ENCODE results near the gene NUBPL.
"Not testable (repeated sequence)": the region's sequence is repeated elsewhere in the genome, so short reads cannot be mapped to it uniquely, and the experiment has no call there.

NUBPL gene

DNA sequence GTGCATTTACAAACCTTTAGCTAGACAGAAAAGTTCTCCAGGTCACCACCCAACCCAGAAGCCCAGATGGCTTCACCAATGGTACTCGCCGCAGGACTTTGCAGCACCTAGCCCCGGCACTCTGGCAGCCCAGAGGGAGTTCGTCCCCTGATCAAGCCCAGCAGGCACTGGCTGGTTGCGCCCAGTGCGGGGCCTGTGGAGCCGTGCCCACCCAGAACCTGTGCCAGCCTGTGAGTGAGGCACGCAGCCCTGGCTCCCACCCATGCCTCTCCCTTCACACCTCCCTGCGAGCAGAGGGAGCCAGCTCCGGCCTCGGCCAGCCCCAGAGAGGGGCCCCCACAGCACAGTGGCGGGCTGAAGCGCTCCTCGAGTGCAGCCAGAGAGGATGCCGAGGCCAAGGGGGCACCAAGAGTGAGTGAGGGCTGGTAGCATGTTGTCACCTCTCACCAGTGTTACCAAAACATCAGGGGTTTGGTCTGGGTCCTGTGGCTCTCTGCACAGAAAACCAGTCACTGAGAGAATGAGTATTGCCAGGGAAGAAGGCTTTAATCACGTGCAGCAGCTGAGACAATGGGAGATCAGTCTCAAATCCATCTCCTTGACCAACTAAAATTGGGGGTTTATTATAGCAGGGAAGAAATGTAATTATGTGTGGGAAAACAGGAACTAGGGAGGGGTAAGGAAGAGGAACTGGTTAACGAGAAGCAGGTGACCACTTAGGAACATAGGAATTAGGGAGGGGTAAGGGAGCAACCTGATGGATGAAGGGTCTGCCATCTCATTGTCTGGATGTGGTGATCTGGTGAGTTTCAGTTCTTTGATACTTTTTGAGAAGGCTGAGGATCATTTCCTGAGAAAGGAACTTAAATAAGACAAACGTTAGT is 151.3 kb downstream of the NUBPL start:
- Histone ChIP-seq H3K9ac (ENCODE audit: low read depth, low read length) (no peak overlapping the region), H3K27me3 (ENCODE audit: control insufficient read depth, insufficient read depth, low read length) (no peaks in the 10 kb centered on the region), H3K4me1 (ENCODE audit: control insufficient read depth, insufficient read depth, low read length) (no peaks in the 10 kb centered on the region), H3K9me3 (ENCODE audit: control insufficient read depth, insufficient read depth, low read length) (no peaks in the 10 kb centered on the region), H3K4me3 (ENCODE audit: low read depth, low read length) (no peak overlapping the region), H3K36me3 (ENCODE audit: control insufficient read depth, insufficient read depth, low read length) (no peaks in the 10 kb centered on the region)

DNA sequence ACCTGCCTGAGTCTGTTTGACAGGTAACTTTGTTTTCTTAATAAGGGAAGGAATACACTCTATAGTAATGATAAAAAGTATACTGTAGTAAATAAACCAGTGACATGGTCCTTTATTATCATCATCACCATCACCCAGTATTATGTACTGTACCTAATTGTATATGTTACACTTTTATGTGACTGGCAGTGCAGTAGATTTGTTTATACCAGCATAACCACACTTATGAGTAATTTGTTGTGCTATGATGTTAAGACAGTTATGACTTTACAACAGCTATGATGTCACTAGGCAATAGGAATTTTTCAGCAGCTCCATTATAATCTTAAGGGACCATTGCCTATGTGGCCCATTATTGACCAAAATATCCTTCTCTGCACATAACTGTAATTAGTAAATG is 155.0 kb downstream of the NUBPL start:
- Histone ChIP-seq H3K9me3 (ENCODE audit: control insufficient read depth, insufficient read depth, low read length) (no peaks in the 10 kb centered on the region), H3K36me3 (ENCODE audit: control insufficient read depth, insufficient read depth, low read length) (no peaks in the 10 kb centered on the region), H3K4me3 (ENCODE audit: low read depth, low read length) (no peak overlapping the region), H3K9ac (ENCODE audit: low read depth, low read length) (no peak overlapping the region), H3K27me3 (ENCODE audit: control insufficient read depth, insufficient read depth, low read length) (no peaks in the 10 kb centered on the region), H3K4me1 (ENCODE audit: control insufficient read depth, insufficient read depth, low read length) (no peaks in the 10 kb centered on the region)

DNA sequence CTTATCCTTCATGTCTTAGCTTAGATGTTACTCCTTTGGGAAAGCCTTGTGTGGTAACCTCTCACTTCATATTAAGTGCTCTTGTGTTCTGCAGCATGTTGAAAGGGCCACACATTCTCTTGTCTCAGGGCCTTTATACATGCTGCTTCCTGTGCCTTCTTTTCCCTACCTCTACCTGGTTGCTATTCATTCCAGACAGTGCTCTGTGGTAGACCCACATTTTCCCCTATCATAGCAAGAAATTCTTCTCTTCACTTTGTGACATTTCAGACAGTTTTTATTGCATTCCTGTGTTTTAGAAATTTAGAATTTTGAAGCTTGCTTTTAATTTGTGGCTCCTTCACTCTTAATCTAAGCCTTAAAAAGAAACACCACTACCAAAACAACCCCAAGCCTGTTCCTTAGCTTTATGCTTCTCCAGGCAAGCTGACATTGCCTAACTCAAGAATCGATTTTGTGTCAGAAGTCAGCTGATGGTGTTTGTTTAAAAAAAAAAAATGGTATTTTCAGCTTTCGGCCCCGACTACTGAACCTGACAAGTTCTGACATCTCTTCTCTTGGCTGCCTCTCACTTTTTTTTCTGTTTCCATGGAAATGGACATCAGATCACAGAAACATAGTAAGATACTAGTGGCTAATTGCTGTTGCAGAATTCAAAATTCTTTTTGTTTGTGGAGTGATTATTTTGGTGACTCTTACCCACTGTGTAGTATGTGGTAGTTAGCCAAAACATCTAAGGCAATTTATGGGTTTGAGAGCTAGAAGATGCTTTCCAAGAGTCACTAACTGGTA is 156.3 kb downstream of the NUBPL start:
- Histone ChIP-seq H3K27me3 (ENCODE audit: control insufficient read depth, insufficient read depth, low read length) (no peaks in the 10 kb centered on the region), H3K4me1 (ENCODE audit: control insufficient read depth, insufficient read depth, low read length) (no peaks in the 10 kb centered on the region), H3K4me3 (ENCODE audit: low read depth, low read length) (no peak overlapping the region), H3K36me3 (ENCODE audit: control insufficient read depth, insufficient read depth, low read length) (no peaks in the 10 kb centered on the region), H3K9me3 (ENCODE audit: control insufficient read depth, insufficient read depth, low read length) (no peaks in the 10 kb centered on the region), H3K9ac (ENCODE audit: low read depth, low read length) (no peak overlapping the region)

DNA sequence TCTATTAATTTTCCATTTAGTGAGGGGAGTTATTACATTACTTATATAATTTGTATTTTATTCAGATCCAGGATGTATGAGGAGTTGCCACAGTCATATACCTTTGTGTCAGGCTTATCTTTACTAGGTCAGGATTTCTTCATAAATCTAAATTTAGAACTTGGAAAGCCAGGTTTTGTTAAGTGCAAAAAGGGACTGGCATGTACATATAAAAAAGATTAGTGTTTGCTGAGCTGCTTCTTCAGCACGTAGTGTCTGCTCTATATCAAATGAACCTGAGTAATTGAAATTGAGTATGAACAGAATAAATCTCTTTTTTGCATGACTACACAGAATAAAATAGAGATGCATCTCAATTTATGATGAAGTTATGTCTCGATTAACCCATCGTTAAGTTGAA is 157.4 kb downstream of the NUBPL start:
- no peak overlapping the region for H3K4me3 ChIP-seq (ENCODE audit: low read depth, low read length)
- H3K9ac ChIP-seq (ENCODE audit: low read depth, low read length) = no peak overlapping the region
- H3K36me3 ChIP-seq (ENCODE audit: control insufficient read depth, insufficient read depth, low read length) = no peaks in the 10 kb centered on the region
- H3K4me1 ChIP-seq (ENCODE audit: control insufficient read depth, insufficient read depth, low read length) = no peaks in the 10 kb centered on the region
- H3K27me3 ChIP-seq (ENCODE audit: control insufficient read depth, insufficient read depth, low read length) = no peaks in the 10 kb centered on the region
- H3K9me3 ChIP-seq (ENCODE audit: control insufficient read depth, insufficient read depth, low read length) = no peaks in the 10 kb centered on the region

DNA sequence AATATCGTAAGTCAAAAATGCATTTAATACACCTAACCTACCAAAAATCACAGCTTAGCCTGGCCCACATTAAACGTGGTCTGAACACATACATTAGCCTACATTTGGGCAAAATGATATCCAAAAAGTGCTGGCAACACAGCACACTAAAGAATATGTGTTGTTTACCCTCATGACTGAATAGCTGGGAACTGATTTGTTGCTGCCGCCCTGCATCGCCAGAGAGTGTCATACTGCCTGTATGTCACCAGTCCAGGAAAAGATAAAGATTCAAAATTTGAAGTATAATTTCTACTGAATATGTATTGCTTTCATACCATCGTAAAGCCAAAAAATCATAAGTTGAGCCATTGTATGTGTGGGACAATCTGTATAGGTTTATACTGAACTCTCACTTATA is 157.8 kb downstream of the NUBPL start:
- no peaks in the 10 kb centered on the region for H3K36me3 ChIP-seq (ENCODE audit: control insufficient read depth, insufficient read depth, low read length)
- H3K9ac ChIP-seq (ENCODE audit: low read depth, low read length) = no peak overlapping the region
- no peaks in the 10 kb centered on the region for H3K27me3 ChIP-seq (ENCODE audit: control insufficient read depth, insufficient read depth, low read length)
- no peaks in the 10 kb centered on the region for H3K4me1 ChIP-seq (ENCODE audit: control insufficient read depth, insufficient read depth, low read length)
- H3K9me3 ChIP-seq (ENCODE audit: control insufficient read depth, insufficient read depth, low read length) = no peaks in the 10 kb centered on the region
- H3K4me3 ChIP-seq (ENCODE audit: low read depth, low read length) = no peak overlapping the region

DNA sequence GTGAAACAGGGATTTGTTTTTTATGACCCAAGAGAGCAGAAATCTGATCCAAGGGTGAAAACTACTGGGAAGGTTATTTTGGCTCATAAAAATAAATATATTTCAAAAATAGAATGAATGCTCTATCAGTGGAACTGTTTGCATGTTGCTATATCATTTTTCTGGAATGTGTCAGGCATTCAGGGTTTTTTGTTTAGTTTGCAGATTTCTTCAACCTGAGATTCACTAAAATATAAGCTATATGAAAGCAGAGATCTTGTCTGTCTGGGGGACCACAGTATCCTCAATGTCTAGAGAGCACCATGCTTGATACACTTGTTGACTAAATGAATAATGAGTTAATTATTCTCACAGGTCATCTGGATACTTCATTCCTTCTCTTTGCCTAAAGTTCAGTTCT is 165.1 kb downstream of the NUBPL start:
- Histone ChIP-seq H3K4me3 (ENCODE audit: low read depth, low read length) (no peak overlapping the region), H3K27me3 (ENCODE audit: control insufficient read depth, insufficient read depth, low read length) (no peaks in the 10 kb centered on the region), H3K9ac (ENCODE audit: low read depth, low read length) (no peak overlapping the region), H3K9me3 (ENCODE audit: control insufficient read depth, insufficient read depth, low read length) (no peaks in the 10 kb centered on the region), H3K4me1 (ENCODE audit: control insufficient read depth, insufficient read depth, low read length) (no peaks in the 10 kb centered on the region), H3K36me3 (ENCODE audit: control insufficient read depth, insufficient read depth, low read length) (no peaks in the 10 kb centered on the region)

DNA sequence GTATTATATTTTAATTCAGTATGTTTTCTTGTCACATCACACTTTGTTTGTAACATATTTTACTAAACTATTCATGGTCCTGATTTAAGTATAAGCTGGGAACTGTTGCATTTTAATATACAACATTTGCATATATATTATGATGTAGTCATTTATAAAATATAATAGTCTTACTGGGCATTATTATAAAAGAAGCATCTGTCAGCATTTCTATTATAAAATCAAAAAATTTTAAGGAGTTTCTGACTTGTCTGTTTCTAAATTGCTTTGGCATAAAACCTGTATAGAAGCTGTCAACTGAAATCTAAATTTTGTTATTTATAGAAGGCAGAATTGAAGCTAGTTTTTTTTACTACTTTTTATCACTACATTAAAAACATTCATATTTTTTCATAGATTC is 166.6 kb downstream of the NUBPL start:
- Histone ChIP-seq H3K9ac (ENCODE audit: low read depth, low read length) (no peak overlapping the region), H3K4me1 (ENCODE audit: control insufficient read depth, insufficient read depth, low read length) (no peaks in the 10 kb centered on the region), H3K4me3 (ENCODE audit: low read depth, low read length) (no peak overlapping the region), H3K9me3 (ENCODE audit: control insufficient read depth, insufficient read depth, low read length) (no peaks in the 10 kb centered on the region), H3K36me3 (ENCODE audit: control insufficient read depth, insufficient read depth, low read length) (no peaks in the 10 kb centered on the region), H3K27me3 (ENCODE audit: control insufficient read depth, insufficient read depth, low read length) (no peaks in the 10 kb centered on the region)

DNA sequence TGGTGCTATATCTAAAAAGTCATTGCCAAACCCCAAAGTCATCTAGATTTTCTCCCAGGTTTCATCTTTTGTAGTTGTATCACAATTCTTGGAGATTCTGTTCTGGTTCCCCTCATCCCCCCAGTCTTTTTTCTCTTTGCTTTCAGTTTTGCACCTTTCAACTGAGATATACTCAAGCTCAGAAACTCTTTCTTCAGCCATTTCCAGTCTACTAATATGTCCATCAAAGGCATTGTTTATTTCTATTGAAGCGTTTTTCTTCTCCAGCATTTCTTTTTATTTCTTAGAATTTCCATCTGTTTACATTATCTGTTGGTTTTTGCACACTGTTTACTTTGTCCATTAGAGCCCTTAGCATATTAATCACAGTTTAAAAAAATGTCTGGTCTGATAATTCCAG is 179.5 kb downstream of the NUBPL start:
- no peak overlapping the region for H3K9ac ChIP-seq (ENCODE audit: low read depth, low read length)
- no peaks in the 10 kb centered on the region for H3K36me3 ChIP-seq (ENCODE audit: control insufficient read depth, insufficient read depth, low read length)
- H3K27me3 ChIP-seq (ENCODE audit: control insufficient read depth, insufficient read depth, low read length) = no peaks in the 10 kb centered on the region
- H3K4me1 ChIP-seq (ENCODE audit: control insufficient read depth, insufficient read depth, low read length) = no peaks in the 10 kb centered on the region
- H3K9me3 ChIP-seq (ENCODE audit: control insufficient read depth, insufficient read depth, low read length) = no peaks in the 10 kb centered on the region
- no peak overlapping the region for H3K4me3 ChIP-seq (ENCODE audit: low read depth, low read length)

DNA sequence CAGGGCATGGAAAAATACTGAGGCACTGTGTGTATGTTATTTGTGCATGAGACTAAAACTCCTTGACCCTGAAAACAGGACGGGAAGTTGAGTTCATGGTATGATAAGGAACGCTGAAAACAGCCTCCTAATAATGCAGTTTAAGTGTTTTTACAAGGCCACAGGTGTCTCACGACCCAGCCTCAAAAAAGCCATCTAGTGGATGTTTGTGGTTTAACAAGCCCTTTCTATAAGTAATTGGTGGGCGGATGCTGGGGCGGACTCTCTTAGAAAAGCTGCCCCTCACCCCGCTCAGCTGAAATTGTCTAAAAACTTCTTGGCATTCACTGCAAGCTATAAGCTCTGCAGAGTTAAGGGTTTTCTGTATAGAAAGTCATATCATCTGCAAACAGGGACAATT is 184.5 kb downstream of the NUBPL start:
- Histone ChIP-seq H3K36me3 (ENCODE audit: control insufficient read depth, insufficient read depth, low read length) (no peaks in the 10 kb centered on the region), H3K4me1 (ENCODE audit: control insufficient read depth, insufficient read depth, low read length) (no peaks in the 10 kb centered on the region), H3K9ac (ENCODE audit: low read depth, low read length) (no peak overlapping the region), H3K4me3 (ENCODE audit: low read depth, low read length) (no peak overlapping the region), H3K9me3 (ENCODE audit: control insufficient read depth, insufficient read depth, low read length) (peaks cover 4% of the 10 kb centered on the region), H3K27me3 (ENCODE audit: control insufficient read depth, insufficient read depth, low read length) (no peaks in the 10 kb centered on the region)

DNA sequence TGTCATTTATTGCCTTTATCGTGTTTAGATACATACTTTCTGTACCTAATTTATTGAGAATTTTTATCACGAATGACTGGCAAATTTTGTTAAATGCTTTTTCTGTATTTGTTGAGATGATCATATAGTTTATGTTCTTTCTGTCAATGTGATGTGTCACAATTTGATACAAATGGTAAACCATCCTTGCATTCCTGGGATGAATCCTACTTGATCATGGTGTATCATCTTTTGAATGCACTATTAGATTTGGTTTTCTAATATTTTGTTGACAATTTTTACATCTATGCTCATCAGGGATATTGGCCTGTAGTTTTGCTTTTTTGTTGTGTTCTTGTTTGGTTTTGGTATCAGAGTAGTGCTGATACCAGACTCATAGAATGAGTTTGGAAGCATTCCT is 185.1 kb downstream of the NUBPL start:
- peaks cover 4% of the 10 kb centered on the region for H3K9me3 ChIP-seq (ENCODE audit: control insufficient read depth, insufficient read depth, low read length)
- H3K9ac ChIP-seq (ENCODE audit: low read depth, low read length) = no peak overlapping the region
- H3K4me3 ChIP-seq (ENCODE audit: low read depth, low read length) = no peak overlapping the region
- H3K27me3 ChIP-seq (ENCODE audit: control insufficient read depth, insufficient read depth, low read length) = no peaks in the 10 kb centered on the region
- no peaks in the 10 kb centered on the region for H3K36me3 ChIP-seq (ENCODE audit: control insufficient read depth, insufficient read depth, low read length)
- no peaks in the 10 kb centered on the region for H3K4me1 ChIP-seq (ENCODE audit: control insufficient read depth, insufficient read depth, low read length)

DNA sequence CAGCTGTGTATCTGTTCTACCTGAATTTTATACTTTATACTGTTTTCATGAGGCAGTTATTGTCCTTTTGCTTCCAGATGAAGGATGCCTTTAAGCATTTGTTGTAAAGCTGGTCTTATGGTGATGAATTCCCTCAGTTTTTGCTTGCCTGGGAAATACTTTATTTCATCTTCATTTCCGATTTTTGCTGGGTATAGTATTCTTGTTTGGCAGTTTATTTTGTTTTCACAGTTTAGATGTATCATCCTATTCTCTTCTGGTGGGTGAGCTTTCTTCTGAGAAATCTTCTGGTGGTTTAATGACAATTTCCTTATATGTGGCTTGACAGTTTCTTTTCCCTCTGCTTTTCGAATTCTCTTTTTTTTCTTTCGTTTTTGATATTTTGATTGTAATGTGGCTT is 188.1 kb downstream of the NUBPL start:
- H3K9ac ChIP-seq (ENCODE audit: low read depth, low read length) = no peak overlapping the region
- H3K4me3 ChIP-seq (ENCODE audit: low read depth, low read length) = no peak overlapping the region
- no peaks in the 10 kb centered on the region for H3K27me3 ChIP-seq (ENCODE audit: control insufficient read depth, insufficient read depth, low read length)
- no peaks in the 10 kb centered on the region for H3K4me1 ChIP-seq (ENCODE audit: control insufficient read depth, insufficient read depth, low read length)
- no peaks in the 10 kb centered on the region for H3K36me3 ChIP-seq (ENCODE audit: control insufficient read depth, insufficient read depth, low read length)
- H3K9me3 ChIP-seq (ENCODE audit: control insufficient read depth, insufficient read depth, low read length) = peaks cover 4% of the 10 kb centered on the region

DNA sequence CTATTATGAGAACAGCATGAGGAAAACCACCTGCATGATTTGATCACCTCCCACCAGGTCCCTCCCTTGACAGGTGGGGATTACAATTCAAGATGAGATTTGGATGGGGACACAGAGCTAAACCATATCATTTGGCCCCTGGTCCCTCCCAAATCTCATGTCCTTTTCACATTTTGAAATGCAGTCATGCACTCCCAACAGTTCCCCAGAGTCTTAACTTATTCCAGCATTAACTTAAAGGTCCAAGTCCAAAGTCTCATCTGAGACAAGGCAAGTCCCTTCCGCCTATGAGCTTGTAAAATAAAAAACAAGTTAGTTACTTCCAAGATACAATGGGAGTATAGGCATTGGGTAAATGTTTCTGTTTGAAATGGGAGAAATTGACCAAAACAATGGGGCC is 189.8 kb downstream of the NUBPL start:
- not testable (repeated sequence) for H3K36me3 ChIP-seq (ENCODE audit: control insufficient read depth, insufficient read depth, low read length); H3K4me3 ChIP-seq (ENCODE audit: low read depth, low read length); H3K4me1 ChIP-seq (ENCODE audit: control insufficient read depth, insufficient read depth, low read length); H3K9ac ChIP-seq (ENCODE audit: low read depth, low read length); H3K9me3 ChIP-seq (ENCODE audit: control insufficient read depth, insufficient read depth, low read length); H3K27me3 ChIP-seq (ENCODE audit: control insufficient read depth, insufficient read depth, low read length)

All from iPS-15b (cell line).